HT1080 (cell line): ENCODE results near the gene INPP5A. TPM values are rescaled to one million over a fixed set of nuclear protein-coding genes. Genes with fewer than 3 reads are reported as not detected.
"Not testable (repeated sequence)": the region's sequence is repeated elsewhere in the genome, so short reads cannot be mapped to it uniquely, and the experiment has no call there.

Source experiments
- DNase-seq: peaks from one replicate; pipeline ENCODE4 v3.0.0-alpha.2; 2015; ENCODE audit warnings: low read depth
- total RNA-seq: library from RNA; depleted of rRNA; stranded (reverse); fragments of >200 nt; shearing (Covaris generic); gene quantifications from 2 replicates; pipeline ENCODE4 v1.2.3, GENCODE V29; 2014

Gene INPP5A
- total RNA-seq, 1 experiment from 2014 or later, result 34.4 TPM

- no peak for DNase-seq
Observed at GRCh38 chr10:132547421-132547861, 9.9 kb downstream of the INPP5A start.

GRCh38 chr10:132548106-132548823, 10.7 kb downstream of the INPP5A start:
- no peak for DNase-seq

GRCh38 chr10:132548869-132549268, 11.3 kb downstream of the INPP5A start:
- DNase-seq, result no peak

- no peak for DNase-seq
Observed at GRCh38 chr10:132549371-132549770, 11.8 kb downstream of the INPP5A start.

GRCh38 chr10:132550366-132551092, 12.9 kb downstream of the INPP5A start:
- no peak for DNase-seq

GRCh38 chr10:132551093-132551807, 13.7 kb downstream of the INPP5A start:
- no peak for DNase-seq

- DNase-seq, result no peak
Observed at GRCh38 chr10:132551808-132552130, 14.2 kb downstream of the INPP5A start.

- DNase-seq, result not testable (repeated sequence)
Observed at GRCh38 chr10:132552635-132553034, 15.0 kb downstream of the INPP5A start.

- not testable (repeated sequence) for DNase-seq
Observed at GRCh38 chr10:132553568-132553967, 16.0 kb downstream of the INPP5A start.

GRCh38 chr10:132554053-132554990, 16.7 kb downstream of the INPP5A start:
- no peak for DNase-seq

GRCh38 chr10:132554991-132555647, 17.5 kb downstream of the INPP5A start:
- DNase-seq, result no peak

- no peak for DNase-seq
Observed at GRCh38 chr10:132555648-132556575, 18.3 kb downstream of the INPP5A start.

- DNase-seq, result no peak
Observed at GRCh38 chr10:132556994-132557441, 19.4 kb downstream of the INPP5A start.

- no peak for DNase-seq
Observed at GRCh38 chr10:132557696-132558515, 20.3 kb downstream of the INPP5A start.

GRCh38 chr10:132558516-132559413, 21.2 kb downstream of the INPP5A start:
- DNase-seq, result no peak

- no peak for DNase-seq
Observed at GRCh38 chr10:132559538-132559937, 22.0 kb downstream of the INPP5A start.

- no peak for DNase-seq
Observed at GRCh38 chr10:132560241-132560731, 22.7 kb downstream of the INPP5A start.
